ENCODE data around the gene CDC42BPA. TPM values are rescaled to one million over a fixed set of nuclear protein-coding genes. Genes with fewer than 3 reads are reported as not detected.

The CDC42BPA gene
- polyA plus RNA-seq, 1 of the 3 experiments (the other 2 are of a cell fraction), result 6.8 TPM

DNA sequence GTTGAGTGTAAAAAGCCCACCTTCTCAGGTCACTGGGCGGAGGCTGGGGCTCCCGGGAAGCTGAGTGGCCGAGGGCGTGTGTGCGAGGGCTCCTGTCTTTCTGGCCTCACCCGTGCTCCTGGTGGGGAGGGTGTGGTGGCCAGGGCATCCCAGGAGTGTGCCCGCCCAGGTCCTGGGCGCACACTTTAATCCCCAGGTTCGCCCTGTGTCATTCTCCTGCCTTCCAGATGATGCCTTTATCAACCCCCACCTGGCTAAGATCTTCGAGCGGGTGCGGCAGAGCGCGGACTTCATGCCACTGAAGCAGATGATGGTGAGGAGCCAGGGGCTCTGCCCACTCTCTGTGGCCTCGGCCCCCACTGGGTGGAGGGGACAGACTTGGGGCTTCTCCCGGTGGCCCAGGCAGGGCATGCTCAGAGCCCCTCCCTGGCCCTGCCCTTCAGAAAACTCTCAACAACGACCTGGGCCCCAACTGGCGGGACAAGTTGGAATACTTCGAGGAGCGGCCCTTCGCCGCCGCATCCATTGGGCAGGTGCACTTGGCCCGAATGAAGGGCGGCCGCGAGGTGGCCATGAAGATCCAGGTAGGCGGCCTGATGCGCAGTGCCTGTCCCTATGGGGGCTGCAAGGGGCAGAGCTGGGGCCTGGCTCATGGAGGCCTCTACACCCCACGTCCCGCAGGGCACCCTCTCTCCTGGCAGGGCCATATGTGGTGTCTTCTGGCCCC, 335.7 kb downstream of the CDC42BPA start (continued):
- TF ChIP-seq CHD2 (IDR thresholded peaks at IDR 0.05; ENCODE audit: low read length, partially characterized antibody), result no peak
- TF ChIP-seq, protein P1, sequence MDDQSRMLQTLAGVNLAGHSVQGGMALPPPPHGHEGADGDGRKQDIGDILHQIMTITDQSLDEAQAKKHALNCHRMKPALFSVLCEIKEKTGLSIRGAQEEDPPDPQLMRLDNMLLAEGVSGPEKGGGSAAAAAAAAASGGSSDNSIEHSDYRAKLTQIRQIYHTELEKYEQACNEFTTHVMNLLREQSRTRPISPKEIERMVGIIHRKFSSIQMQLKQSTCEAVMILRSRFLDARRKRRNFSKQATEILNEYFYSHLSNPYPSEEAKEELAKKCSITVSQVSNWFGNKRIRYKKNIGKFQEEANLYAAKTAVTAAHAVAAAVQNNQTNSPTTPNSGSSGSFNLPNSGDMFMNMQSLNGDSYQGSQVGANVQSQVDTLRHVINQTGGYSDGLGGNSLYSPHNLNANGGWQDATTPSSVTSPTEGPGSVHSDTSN (IDR thresholded peaks at IDR 0.05), result no peak

DNA sequence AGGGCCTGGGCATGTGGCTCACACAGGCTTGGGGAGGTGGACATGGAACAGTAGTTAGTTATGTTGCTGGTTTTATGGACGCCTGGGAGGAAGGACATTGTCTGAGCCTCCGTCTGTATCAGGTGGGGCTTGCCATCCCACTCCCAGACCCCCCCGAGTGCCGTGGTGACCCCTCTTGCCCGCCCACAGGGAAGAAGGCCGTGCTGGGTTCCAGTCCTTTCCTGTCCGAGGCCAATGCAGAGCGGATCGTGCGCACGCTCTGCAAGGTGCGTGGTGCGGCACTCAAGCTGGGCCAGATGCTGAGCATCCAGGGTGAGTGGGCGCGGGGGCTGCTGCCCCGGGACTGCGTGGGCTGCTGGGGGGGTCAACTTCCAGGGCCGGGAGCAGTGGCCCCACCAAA, 336.5 kb downstream of the CDC42BPA start:
- CTCF ChIA-PET, result interaction anchor here (0.6 to 1.4 kb wide), 2 partner anchors 9 to 11 kb away, joined by 3 to 4 read pairs; no protein-coding TSS in a partner anchor
- WGBS (ENCODE audit: low lambda C conversion rate), result 89% methylated on average over 18 of the region's 18 CpGs

GRCh38 chr1:226981386-226981817, 336.9 kb downstream of the CDC42BPA start:
- ChIA-PET CTCF (interaction anchor here (1.4 kb wide), 1 partner anchor 8 kb away, joined by 4 read pairs; no protein-coding TSS in a partner anchor), POLR2A (no interaction called here)
- H3K4me1 ChIP-seq (ENCODE audit: control insufficient read depth in 1 of 2, insufficient read depth in 2 of 2, low read depth in 1 of 2, low read length in 1 of 2), result peaks cover 0 to 13% of the 10 kb centered on the region in 2 experiments; a peak in 1 of 4 replicates
- H3K9ac ChIP-seq, result no peak overlapping the region
- no peaks in the 10 kb centered on the region for H3K79me2 ChIP-seq (ENCODE audit: insufficient read depth)
- peaks cover 0 to 7% of the 10 kb centered on the region in 2 experiments for H3K36me3 ChIP-seq (replicated peaks in 1 of 2; ENCODE audit: control insufficient read depth in 1 of 2, insufficient read depth in 2 of 2, low read length in 1 of 2)
- H3K4me2 ChIP-seq, result no peak overlapping the region
- H3K9me2 ChIP-seq, result no peaks in the 10 kb centered on the region
- no peak overlapping the region for H3K4me3 ChIP-seq (ENCODE audit: low read depth in 2 of 2, low read length in 1 of 2)
- H3K27me3 ChIP-seq (ENCODE audit: insufficient read depth), result no peaks in the 10 kb centered on the region
- no peaks in the 10 kb centered on the region for H4K20me1 ChIP-seq (ENCODE audit: insufficient read depth)
- H3K27ac ChIP-seq (ENCODE audit: low read depth in 2 of 2, low read length in 1 of 2), result no peak overlapping the region
- no peak for DNase-seq
- H2AFZ ChIP-seq (ENCODE audit: low read depth), result no peak overlapping the region
- WGBS (ENCODE audit: low lambda C conversion rate), result 97% methylated on average over 7 of the region's 12 CpGs
- H3F3A ChIP-seq (replicated peaks; ENCODE audit: insufficient read depth), result no peaks in the 10 kb centered on the region
- no peaks in the 10 kb centered on the region for H3K9me3 ChIP-seq
- TF ChIP-seq NRF1 (IDR thresholded peaks at IDR 0.05; ENCODE audit: low read depth, low read length) (no peak), RAD21 (IDR thresholded peaks at IDR 0.05; ENCODE audit: low read length) (no peak), MEF2A (IDR thresholded peaks at IDR 0.05; ENCODE audit: borderline replicate concordance, low read depth) (no peak), GATA2 (CRISPR knock-in tag; IDR thresholded peaks at IDR 0.05) (no peak), CHD2 (IDR thresholded peaks at IDR 0.05; ENCODE audit: low read length, partially characterized antibody) (no peak), ELF1 (IDR thresholded peaks at IDR 0.05) (no peak), POLR2AphosphoS5 (IDR thresholded peaks at IDR 0.05; ENCODE audit: low read depth, low read length) (no peak), MXI1 (IDR thresholded peaks at IDR 0.05; ENCODE audit: low read depth, low read length) (no peak), RFX5 (IDR thresholded peaks at IDR 0.05; ENCODE audit: low read length) (no peak), TEAD4 (IDR thresholded peaks at IDR 0.05; ENCODE audit: borderline replicate concordance, insufficient read depth) (no peak)
- TF ChIP-seq, protein P1 (IDR thresholded peaks at IDR 0.05), result no peak
- TF ChIP-seq, protein P2, sequence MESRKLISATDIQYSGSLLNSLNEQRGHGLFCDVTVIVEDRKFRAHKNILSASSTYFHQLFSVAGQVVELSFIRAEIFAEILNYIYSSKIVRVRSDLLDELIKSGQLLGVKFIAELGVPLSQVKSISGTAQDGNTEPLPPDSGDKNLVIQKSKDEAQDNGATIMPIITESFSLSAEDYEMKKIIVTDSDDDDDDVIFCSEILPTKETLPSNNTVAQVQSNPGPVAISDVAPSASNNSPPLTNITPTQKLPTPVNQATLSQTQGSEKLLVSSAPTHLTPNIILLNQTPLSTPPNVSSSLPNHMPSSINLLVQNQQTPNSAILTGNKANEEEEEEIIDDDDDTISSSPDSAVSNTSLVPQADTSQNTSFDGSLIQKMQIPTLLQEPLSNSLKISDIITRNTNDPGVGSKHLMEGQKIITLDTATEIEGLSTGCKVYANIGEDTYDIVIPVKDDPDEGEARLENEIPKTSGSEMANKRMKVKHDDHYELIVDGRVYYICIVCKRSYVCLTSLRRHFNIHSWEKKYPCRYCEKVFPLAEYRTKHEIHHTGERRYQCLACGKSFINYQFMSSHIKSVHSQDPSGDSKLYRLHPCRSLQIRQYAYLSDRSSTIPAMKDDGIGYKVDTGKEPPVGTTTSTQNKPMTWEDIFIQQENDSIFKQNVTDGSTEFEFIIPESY (IDR thresholded peaks at IDR 0.05; ENCODE audit: borderline replicate concordance, low read depth), result no peak

More for the DNA sequence above, 336.5 kb downstream of the CDC42BPA start:
- Histone ChIP-seq H3F3A (replicated peaks; ENCODE audit: insufficient read depth) (no peaks in the 10 kb centered on the region), H3K36me3 (replicated peaks in 1 of 2; ENCODE audit: control insufficient read depth in 1 of 2, insufficient read depth in 2 of 2, low read length in 1 of 2) (peaks cover 0 to 10% of the 10 kb centered on the region in 2 experiments), H3K9me2 (no peaks in the 10 kb centered on the region), H3K4me2 (no peak overlapping the region), H3K27me3 (ENCODE audit: insufficient read depth) (no peaks in the 10 kb centered on the region), H3K79me2 (ENCODE audit: insufficient read depth) (no peaks in the 10 kb centered on the region), H3K27ac (ENCODE audit: low read depth in 2 of 2, low read length in 1 of 2) (no peak overlapping the region), H4K20me1 (ENCODE audit: insufficient read depth) (no peaks in the 10 kb centered on the region), H3K9ac (no peak overlapping the region), H3K9me3 (no peaks in the 10 kb centered on the region), H3K4me3 (ENCODE audit: low read depth in 2 of 2, low read length in 1 of 2) (no peak overlapping the region), H2AFZ (ENCODE audit: low read depth) (no peak overlapping the region), H3K4me1 (ENCODE audit: control insufficient read depth in 1 of 2, insufficient read depth in 2 of 2, low read depth in 1 of 2, low read length in 1 of 2) (peaks cover 0 to 13% of the 10 kb centered on the region in 2 experiments; a peak in 1 of 4 replicates)
- TF ChIP-seq JUND (IDR thresholded peaks at IDR 0.05), result no peak
- no peak for TF ChIP-seq TCF12 (IDR thresholded peaks at IDR 0.05)
- no peak for TF ChIP-seq FOXJ3 (CRISPR knock-in tag; IDR thresholded peaks at IDR 0.05)
- no peak for TF ChIP-seq MXI1 (IDR thresholded peaks at IDR 0.05; ENCODE audit: low read depth, low read length)
- no peak for TF ChIP-seq ELF1 (IDR thresholded peaks at IDR 0.05)
- TF ChIP-seq, protein P2 (IDR thresholded peaks at IDR 0.05; ENCODE audit: borderline replicate concordance, low read depth), result no peak
- no peak for TF ChIP-seq NFIC (IDR thresholded peaks at IDR 0.05; ENCODE audit: borderline replicate concordance)
- DNase-seq, result no peak
- POLR2A ChIA-PET, result no interaction called here
